Ovary (tissue), 9 donors: ENCODE measurements around the gene RNF114. TPM values are rescaled to one million over a fixed set of nuclear protein-coding genes. Genes with fewer than 3 reads are reported as not detected.

Experiments used
- DNase-seq, 5 donors: peaks; one replicate each; pipeline ENCODE4 v3.0.0-alpha.2; 2019 to 2020
- H3K27ac ChIP-seq, 2 donors: fragments of 200-600 bp; one replicate each; pipeline versions ENCODE4 v1.5.1 to v1.8.0; 2019 to 2022
- H3K27me3 ChIP-seq: fragments of 200-600 bp; one replicate; pipeline ENCODE4 v1.8.0; 2022
- H3K36me3 ChIP-seq: fragments of 200-600 bp; sonication (generic); one replicate; pipeline ENCODE4 v1.5.1; 2019
- H3K4me1 ChIP-seq: one replicate; pipeline ENCODE4 v1.8.1; 2013; ENCODE audit warnings: mild to moderate bottlenecking, moderate library complexity; ENCODE audit not compliant: insufficient read depth
- H3K4me3 ChIP-seq: fragments of 200-600 bp; sonication (generic); one replicate; pipeline ENCODE4 v1.5.1; 2017
- H3K9me3 ChIP-seq, 2 donors: fragments of 200-600 bp in 1 of 2; sonication (generic) in 1 of 2; one replicate each; pipeline versions ENCODE4 v1.5.1 to v1.8.1; 2013 to 2019; ENCODE audit warnings: mild to moderate bottlenecking in 1 of 2, moderate library complexity in 1 of 2
- CTCF ChIP-seq, 3 donors: fragments of 450-650 bp in 2 of 3; fragments of 200-600 bp in 1 of 3; IDR thresholded peaks; one replicate each; pipeline versions ENCODE4 v1.5.1 to v1.8.0; 2016 to 2022; ENCODE audit warnings: antibody characterized with exemption in 3 of 3, mild to moderate bottlenecking in 1 of 3
- EP300 ChIP-seq: sonication (generic); formaldehyde crosslinking; IDR thresholded peaks from one replicate; pipeline ENCODE4 v1.6.1; 2017; ENCODE audit warnings: antibody characterized with exemption
- POLR2A ChIP-seq: fragments of 450-650 bp; IDR thresholded peaks from one replicate; pipeline ENCODE4 v1.6.1; 2017; ENCODE audit warnings: antibody characterized with exemption, mild to moderate bottlenecking, moderate library complexity
- WGBS, 3 donors: extraction: QIAGEN DNeasy Blood & Tissue Kit in 1 of 3; methylation state at CpG; one replicate each; pipeline versions ENCODE4 v1.1.5 to v1.1.7; 2013 to 2017; 5-methylcytosine and 5-hydroxymethylcytosine counted together
- intact Hi-C, 4 donors: fragments of 100-400 bp; cut with DNase I; formaldehyde crosslinking; loops; one replicate each; pipeline versions ENCODE4 v1.11.0 to v1.15.1; 2022 to 2023
- polyA plus RNA-seq, 2 donors: library from polyadenylated mRNA; stranded (reverse); fragments of 200-250 nt in 1 of 2; fragments of 350-450 nt in 1 of 2; fragmentation: Illumina TruSeq in 1 of 2; extraction: RNeasy Lipid Tissue Mini Kit (QIAGEN cat#74804) in 1 of 2; gene quantifications; one replicate each; pipeline ENCODE4 v1.2.3, GENCODE V29; 2013 to 2014
- total RNA-seq, 7 donors: library from RNA; depleted of rRNA in 2 of 7; stranded (reverse); fragments of >200 nt in 2 of 7; fragmentation: NEBNext Ultra II Directional in 3 of 7; extraction: Animal tissue kit (Norgen Biotek cat#: 25700) in 3 of 7; gene quantifications; one replicate each; pipeline versions ENCODE4 v1.1.0 to v1.2.4, GENCODE V29; 2016 to 2023
- donor health status: DM: no; HTN: no; CAD: no; lungs with moderate emphysema.
- donor health status: DM: no; HTN: no; CAD: no.
- donor health status: Bipolar disorder and iron deficiency.
- donor health status: DM: yes; HTN: yes; CAD: no.
- donor health status: DM: no; HTN: no; CAD: no.
- donor health status: DM: yes; HTN: yes; CAD: no.

The RNF114 gene
- total and polyA plus RNA-seq, 9 donors, result 44.2 to 186 (median 65.2) TPM

- WGBS, 3 donors, result 61 to 64% (median 63%) methylated on average over 12 of the region's 12 CpGs
- H3K27me3 ChIP-seq, result no peaks in the 10 kb centered on the region
- H3K9me3 ChIP-seq, result no peaks in the 10 kb centered on the region
- peaks cover 19% of the 10 kb centered on the region for H3K4me1 ChIP-seq
- intact Hi-C loops, result loop anchor here in 1 of 4 donors (10.0 kb wide), 1 partner anchor 324 kb away; no protein-coding TSS in a partner anchor
- TF ChIP-seq POLR2A, result no peak
- no peak for TF ChIP-seq CTCF (IDR thresholded peaks at IDR 0.05)
- TF ChIP-seq EP300, result no peak
- no peak overlapping the region for H3K27ac ChIP-seq
- no peak overlapping the region for H3K4me3 ChIP-seq
- peak; percentile 51 to 67 (median 66) for DNase-seq
- no peaks in the 10 kb centered on the region for H3K36me3 ChIP-seq
Observed at GRCh38 chr20:49938173-49939163, 2.3 kb downstream of the RNF114 start.

DNA sequence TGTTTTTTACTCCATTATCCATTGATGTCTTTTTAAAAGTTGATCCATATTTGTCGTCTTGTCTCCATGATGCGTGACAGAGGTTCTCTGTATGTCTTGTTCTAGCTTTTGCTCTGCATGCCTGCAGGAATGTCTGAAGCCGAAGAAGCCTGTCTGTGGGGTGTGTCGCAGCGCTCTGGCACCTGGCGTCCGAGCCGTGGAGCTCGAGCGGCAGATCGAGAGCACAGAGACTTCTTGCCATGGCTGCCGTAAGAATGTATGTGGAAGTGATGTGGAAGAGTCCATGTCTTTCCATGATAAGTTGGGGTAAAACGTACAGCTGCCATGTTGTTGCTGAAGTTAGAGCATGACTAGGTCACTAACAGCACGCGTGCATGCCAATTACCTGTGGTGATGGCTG, 5.3 kb downstream of the RNF114 start:
- H3K4me1 ChIP-seq, result peaks cover 19% of the 10 kb centered on the region
- no peaks in the 10 kb centered on the region for H3K9me3 ChIP-seq
- H3K27ac ChIP-seq, result no peak overlapping the region
- H3K4me3 ChIP-seq, result no peak overlapping the region
- no peak for DNase-seq
- 92 to 94% (median 93%) methylated on average over 15 of the region's 15 CpGs for WGBS, 3 donors
- no peaks in the 10 kb centered on the region for H3K27me3 ChIP-seq
- no peaks in the 10 kb centered on the region for H3K36me3 ChIP-seq
- intact Hi-C loops, result no loop called here
- TF ChIP-seq EP300 (no peak), POLR2A (no peak), CTCF (IDR thresholded peaks at IDR 0.05) (no peak)

- DNase-seq, result no peak
- Histone ChIP-seq H3K9me3 (no peaks in the 10 kb centered on the region), H3K4me1 (peaks cover 17% of the 10 kb centered on the region), H3K36me3 (no peaks in the 10 kb centered on the region), H3K27ac (no peak overlapping the region), H3K27me3 (no peaks in the 10 kb centered on the region), H3K4me3 (no peak overlapping the region)
- WGBS, 3 donors, result 65 to 66% (median 66%) methylated on average over 3 of the region's 3 CpGs
- intact Hi-C loops, result no loop called here
- TF ChIP-seq POLR2A (no peak), EP300 (no peak), CTCF (IDR thresholded peaks at IDR 0.05) (no peak)
Observed at GRCh38 chr20:49942303-49942702, 6.1 kb downstream of the RNF114 start.

DNA sequence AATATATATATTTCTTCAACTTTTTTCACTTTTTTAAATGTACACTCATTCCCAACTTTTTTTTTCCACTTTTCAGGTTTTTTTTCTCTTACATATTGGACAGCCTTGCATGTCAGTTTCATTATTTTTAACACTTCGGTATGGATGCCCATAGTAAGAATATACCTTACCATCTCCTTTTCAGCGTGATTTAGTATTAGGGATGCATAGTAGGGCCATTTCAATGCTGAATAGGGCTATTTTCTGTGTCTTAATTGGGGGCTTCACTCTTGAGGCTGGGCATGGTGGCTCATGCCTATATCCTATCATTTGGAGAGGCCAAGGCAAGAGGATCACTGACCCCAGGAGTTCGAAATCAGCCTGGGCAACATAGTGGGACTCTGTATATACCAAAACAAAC, 6.7 kb downstream of the RNF114 start:
- DNase-seq, result no peak
- H3K36me3 ChIP-seq, result no peaks in the 10 kb centered on the region
- TF ChIP-seq POLR2A, result no peak
- no peak for TF ChIP-seq EP300
- TF ChIP-seq CTCF (IDR thresholded peaks at IDR 0.05), result no peak
- H3K4me3 ChIP-seq, result no peak overlapping the region
- H3K27me3 ChIP-seq, result no peaks in the 10 kb centered on the region
- peaks cover 11% of the 10 kb centered on the region for H3K4me1 ChIP-seq
- 89 to 91% (median 90%) methylated on average over 3 of the region's 3 CpGs for WGBS, 3 donors
- intact Hi-C loops, result no loop called here
- no peak overlapping the region for H3K27ac ChIP-seq
- no peaks in the 10 kb centered on the region for H3K9me3 ChIP-seq
